HG03520 (cell line): ENCODE data around the gene KCNMB2.
"Not testable (repeated sequence)": the region's sequence is repeated elsewhere in the genome, so short reads cannot be mapped to it uniquely, and the experiment has no call there.

ENCODE experiments used
- ATAC-seq: cut with Tn5 transposase; IDR thresholded peaks from one replicate; pipeline ENCODE4 v1.9.1; 2021; ENCODE audit warnings: mild to moderate bottlenecking, moderate library complexity; ENCODE audit not compliant: unreplicated experiment

The KCNMB2 gene

GRCh38 chr3:178850450-178851190 lies 314.4 kb downstream of the KCNMB2 start:
- ATAC-seq, result no peak

DNA sequence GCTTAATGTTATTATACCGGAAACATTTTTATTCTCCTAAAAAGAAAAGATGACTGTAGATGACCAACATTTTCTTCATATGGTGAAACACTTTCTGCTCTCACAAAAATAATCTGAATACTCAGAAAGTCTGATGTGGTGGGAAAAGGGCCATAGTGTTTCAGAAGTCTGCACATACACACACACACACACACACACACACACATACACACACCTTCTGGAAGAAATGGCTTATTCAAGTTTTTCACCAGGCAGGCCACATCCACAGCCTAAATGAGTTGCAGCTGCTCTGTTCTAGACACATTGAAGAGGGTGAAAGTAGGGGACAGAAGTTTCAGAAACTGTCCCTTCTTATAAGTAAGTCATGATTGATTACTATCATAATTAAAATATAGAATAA lies 315.3 kb downstream of the KCNMB2 start:
- no peak for ATAC-seq

DNA sequence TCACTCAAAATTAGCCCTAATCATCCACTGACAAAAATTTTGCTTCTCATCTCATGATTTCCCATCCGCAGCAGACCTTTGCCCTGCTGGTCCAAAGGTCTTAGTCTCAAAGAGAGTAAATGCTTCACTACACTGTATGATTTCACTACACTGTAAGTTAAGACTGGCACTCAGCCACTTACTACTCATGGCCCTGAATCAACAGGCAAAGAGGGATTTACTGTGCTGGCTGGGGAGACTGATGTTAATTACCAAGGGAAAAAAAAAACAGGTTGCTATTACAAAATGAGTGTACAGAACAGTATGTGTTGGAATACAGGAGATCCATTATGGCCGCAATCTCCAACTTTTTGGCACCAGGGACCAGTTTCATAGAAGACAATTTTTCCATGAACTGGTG lies 320.6 kb downstream of the KCNMB2 start:
- no peak for ATAC-seq

DNA sequence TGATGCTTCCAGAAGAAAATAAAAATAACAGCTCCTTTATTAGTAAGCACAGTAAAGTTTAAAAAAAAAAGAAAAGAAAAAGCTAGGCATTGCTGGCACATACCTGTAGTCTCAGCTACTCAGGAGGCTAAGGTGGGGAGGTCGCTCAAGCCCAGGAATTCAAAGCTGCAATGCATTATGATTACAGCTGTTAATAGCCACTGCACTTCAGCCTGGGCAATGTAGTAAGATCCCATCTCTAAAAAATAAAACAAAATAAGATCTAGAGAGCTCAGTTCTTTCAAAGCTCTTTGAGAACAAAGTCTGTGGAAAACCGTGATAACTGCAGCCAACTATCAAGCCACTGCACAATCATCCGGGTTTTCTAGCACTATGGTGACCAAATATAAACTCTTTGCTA lies 323.1 kb downstream of the KCNMB2 start:
- no peak for ATAC-seq

DNA sequence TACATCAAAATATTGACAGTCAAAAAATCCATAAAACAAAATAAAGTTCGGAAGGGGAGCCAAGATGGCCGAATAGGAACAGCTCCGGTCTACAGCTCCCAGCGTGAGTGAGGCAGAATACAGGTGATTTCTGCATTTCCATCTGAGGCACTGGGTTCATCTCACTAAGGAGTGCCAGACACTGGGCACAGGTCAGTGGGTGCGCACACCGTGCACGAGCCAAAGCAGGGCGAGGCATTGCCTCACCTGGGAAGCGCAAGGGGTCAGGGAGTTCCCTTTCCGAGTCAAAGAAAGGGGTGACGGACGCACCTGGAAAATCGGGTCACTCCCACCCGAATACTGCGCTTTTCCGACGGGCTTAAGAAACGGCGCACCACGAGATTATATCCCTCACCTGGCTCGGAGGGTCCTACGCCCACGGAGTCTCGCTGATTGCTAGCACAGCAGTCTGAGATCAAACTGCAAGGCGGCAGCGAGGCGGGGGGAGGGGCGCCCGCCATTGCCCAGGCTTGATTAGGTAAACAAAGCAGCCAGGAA lies 323.7 kb downstream of the KCNMB2 start:
- ATAC-seq, result not testable (repeated sequence)

- no peak for ATAC-seq
Observed at GRCh38 chr3:178868681-178869080, 332.4 kb downstream of the KCNMB2 start.

GRCh38 chr3:178870085-178870484 lies 333.8 kb downstream of the KCNMB2 start:
- ATAC-seq, result no peak

DNA sequence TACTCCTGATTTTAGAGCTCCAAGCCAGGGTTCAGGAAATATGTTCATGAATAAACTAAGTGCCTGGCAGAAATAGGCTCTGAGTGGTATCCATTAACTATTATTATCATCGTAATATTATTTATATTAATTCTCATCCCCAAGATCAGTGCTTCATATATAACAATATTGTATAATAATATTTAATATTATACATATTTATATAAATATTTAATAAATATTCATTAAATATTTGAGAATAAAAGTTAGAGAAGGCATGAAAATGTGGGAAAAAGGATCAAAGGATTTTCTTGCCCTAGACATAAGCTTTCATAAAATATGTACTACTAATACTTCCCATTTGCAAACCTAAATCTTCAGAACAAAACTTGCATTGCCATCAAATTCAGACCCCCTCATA lies 338.9 kb downstream of the KCNMB2 start:
- no peak for ATAC-seq

- ATAC-seq, result no peak
Observed at GRCh38 chr3:178875836-178876235, 339.6 kb downstream of the KCNMB2 start.

GRCh38 chr3:178880274-178880673 lies 344.0 kb downstream of the KCNMB2 start:
- no peak for ATAC-seq
